Activated CD8-positive, alpha-beta memory T cell treated with anti-CD3 and anti-CD28 coated beads for 1 hour (primary cell): ENCODE measurements around the gene SLC17A6.

Experiments used
- DNase-seq, 2 donors: peaks; one replicate each; pipeline ENCODE4 v3.0.0-alpha.2; 2020; ENCODE audit warnings: low read depth in 1 of 2; ENCODE audit errors: extremely low read depth in 1 of 2

Gene SLC17A6

DNA sequence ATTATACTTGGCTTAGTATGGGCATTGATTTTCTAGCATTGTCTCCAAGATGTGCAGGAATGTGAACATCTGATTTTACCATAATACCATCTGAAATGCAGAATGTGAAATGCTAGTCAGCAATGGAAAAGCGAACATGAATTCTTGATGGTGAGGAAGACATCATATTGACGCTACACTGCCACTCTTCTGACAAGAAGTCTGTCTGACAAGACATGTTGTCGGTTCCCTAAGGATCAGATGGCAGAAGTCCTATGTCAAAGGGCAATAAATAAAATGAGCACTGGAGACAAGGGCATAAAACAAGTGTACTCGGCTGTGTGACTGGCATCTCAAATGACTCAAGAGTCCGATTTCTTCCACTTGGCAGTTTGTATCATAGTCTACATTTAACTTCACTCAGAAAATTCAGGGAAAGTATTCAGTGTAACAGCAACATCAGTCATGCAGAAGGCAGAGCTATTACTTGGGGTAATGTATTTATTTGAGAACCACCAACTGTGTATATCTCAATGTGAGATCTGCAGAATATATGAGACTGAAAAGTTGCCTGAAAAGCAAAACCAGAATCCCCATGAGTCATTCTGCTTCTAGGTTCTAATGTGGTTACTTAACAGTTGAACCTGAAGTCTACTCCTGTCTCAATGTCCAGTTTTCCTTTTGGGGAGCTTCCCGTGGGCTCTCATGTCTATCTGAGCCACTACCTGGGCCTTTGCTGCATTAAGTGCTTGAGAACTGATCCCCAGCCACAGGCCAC, 51.5 kb downstream of the SLC17A6 start:
- no peak for DNase-seq

GRCh38 chr11:22390283-22390655, 52.1 kb downstream of the SLC17A6 start:
- DNase-seq = no peak

DNA sequence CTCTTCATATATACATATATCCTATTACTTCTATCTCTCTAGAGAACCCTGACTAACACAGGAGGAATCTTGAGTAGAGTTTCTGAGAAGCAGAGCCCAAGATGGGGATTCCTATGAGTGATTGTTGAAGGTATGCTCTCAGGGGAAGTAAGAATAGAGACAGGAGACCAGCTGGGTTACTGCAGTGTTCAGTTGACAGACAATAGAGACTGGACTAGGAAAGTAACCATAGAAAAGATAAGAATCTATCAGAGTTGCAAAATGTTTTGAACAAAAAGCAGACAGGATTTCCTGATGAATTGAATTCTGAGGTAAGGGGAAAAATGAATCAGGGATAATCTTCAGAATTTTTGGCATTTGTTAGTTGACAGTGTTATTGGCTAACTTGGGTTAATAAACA, 54.4 kb downstream of the SLC17A6 start:
- DNase-seq = no peak

DNA sequence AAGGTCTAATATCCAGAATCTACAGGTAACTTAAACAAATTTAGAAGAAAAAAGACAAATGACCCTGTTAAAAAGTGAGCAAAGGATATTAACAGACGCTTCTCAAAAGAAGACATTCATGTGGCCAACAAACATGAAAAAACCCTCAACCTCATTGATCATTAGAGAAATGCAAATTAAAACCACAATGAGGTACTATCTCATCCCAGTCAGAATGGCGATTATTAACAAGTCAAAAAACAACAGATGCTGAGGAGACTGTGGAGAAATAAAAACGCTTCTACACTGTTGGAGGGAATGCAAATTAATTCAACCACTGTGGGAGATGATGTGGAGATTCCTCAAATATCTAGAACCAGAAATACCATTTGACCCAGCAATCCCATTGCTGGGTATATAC, 67.2 kb downstream of the SLC17A6 start:
- DNase-seq = no peak

GRCh38 chr11:22407267-22407666, 69.1 kb downstream of the SLC17A6 start:
- DNase-seq = no peak

GRCh38 chr11:22407921-22408320, 69.7 kb downstream of the SLC17A6 start:
- DNase-seq = no peak

DNA sequence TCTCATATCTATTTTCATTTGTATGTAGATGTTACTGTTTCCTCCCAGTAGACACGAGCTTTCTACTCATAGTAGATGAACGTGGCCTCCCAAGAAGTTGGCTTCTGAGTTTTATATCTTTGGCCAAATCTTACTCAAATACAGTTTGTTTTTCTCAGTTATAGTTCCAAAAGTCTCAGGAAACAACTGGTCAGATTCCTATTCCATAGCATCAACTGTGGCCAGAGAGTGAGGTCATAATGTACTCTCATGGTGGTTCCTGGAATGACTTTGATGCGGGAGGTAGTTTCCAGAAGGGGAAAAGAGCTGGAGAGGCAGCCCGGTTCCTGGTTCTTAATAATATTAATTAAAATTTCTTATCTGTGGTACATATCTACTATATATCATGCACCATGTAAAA, 77.3 kb downstream of the SLC17A6 start:
- no peak for DNase-seq

DNA sequence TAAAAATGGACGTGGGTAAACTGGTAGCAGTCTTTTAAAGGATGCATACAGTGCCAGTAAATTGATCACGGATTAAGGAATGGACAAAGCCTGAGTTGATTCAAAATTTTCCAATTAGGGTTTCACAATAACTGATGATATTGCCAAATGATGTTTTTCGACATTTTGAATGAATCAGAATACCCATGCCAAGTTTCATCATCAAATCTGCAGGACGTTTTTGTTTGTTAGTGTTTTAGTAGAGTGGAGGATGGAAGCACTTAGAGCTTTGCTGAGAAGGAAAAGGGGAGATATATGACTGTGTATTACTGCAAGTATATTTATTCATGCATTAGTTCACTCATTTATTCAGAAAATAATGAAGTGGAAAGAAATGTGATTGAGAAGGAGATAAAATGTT, 78.3 kb downstream of the SLC17A6 start:
- no peak for DNase-seq

DNA sequence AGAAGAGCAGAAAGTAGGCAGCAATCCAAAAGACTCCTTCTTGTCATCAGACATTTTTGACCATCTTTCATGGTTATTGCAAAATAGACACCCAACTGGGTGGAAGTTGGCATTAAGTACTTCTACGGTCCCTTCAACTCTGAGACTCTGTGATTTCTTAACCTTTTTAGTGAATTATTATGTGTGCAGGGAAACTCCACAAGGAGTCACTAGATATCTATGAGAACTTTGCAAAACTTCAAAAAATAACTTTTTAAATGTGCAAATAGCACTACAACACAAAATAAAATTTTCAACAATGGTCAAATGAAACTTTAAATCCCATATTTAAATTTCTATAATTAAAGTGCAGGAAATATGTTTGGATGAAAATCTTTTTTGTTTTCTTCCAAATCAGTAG, 88.7 kb downstream of the SLC17A6 start:
- no peak for DNase-seq
